Mesodermal cell (in vitro differentiated cells): Measurements from ENCODE around the gene AAK1.

Experiments used
- H3K27ac ChIP-seq: 2 replicates; pipeline ENCODE4 v1.7.0; 2013; ENCODE audit warnings: mild to moderate bottlenecking, low read depth, low read length, moderate library complexity; ENCODE audit not compliant: severe bottlenecking
- H3K36me3 ChIP-seq: 2 replicates; pipeline ENCODE4 v1.7.1; 2013; ENCODE audit warnings: mild to moderate bottlenecking, low read length, moderate library complexity; ENCODE audit not compliant: control insufficient read depth, insufficient read depth
- H3K4me1 ChIP-seq: one replicate; pipeline ENCODE4 v1.7.1; 2013; ENCODE audit warnings: mild to moderate bottlenecking, low read length; ENCODE audit not compliant: insufficient read depth, control insufficient read depth, poor library complexity, severe bottlenecking
- H3K4me3 ChIP-seq: 2 replicates; pipeline ENCODE4 v1.7.0; 2013; ENCODE audit warnings: low read length, control low read depth, mild to moderate bottlenecking; ENCODE audit not compliant: insufficient read depth, poor library complexity, severe bottlenecking; ENCODE audit errors: extremely low read depth
- H3K9me3 ChIP-seq: 2 replicates; pipeline ENCODE4 v1.7.1; 2013; ENCODE audit warnings: mild to moderate bottlenecking, low read length, moderate library complexity; ENCODE audit not compliant: control insufficient read depth
- WGBS, 2 experiments: methylation state at CpG; one replicate each; pipeline ENCODE4 v1.1.5; 2013; ENCODE audit warnings: missing lambda C conversion rate in 2 of 2; ENCODE audit not compliant: insufficient coverage in 2 of 2; 5-methylcytosine and 5-hydroxymethylcytosine counted together

AAK1 gene

DNA sequence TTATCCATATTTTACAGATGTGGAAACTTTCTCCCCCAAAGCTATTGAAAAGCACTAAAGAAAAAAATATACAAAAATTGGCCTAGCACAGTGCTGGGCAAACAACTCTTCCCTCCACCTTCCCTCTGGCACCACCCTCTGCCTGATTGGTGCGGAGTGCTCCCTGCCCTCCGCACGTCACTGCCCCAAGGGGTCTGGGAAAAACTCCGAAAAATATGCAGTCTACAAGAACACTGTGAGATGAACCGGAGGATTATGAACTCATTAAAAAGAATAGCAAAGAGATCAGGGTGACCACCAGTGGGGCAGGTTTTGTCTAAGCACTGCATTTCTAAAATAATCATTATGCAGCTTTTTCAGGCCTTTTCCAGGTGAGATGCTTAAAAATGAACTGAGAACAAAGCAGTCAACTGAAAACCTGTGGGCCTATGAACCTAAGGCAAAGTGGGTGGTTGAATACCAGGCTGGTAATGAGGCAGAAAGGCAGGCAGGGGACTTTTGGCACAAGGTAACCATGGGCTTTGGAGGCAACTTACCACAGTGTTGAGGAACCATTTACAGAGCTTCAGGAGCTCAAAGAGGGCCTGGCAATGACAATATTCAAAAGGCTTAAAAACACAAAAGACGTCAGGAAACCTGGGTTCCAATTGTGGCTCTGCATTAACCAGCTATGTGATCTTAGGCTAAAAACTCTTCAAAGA lies 57.5 kb downstream of the AAK1 start:
- WGBS, 2 experiments = 78 to 96% methylated on average over 5 of the region's 6 CpGs
- no peak overlapping the region for H3K27ac ChIP-seq
- no peaks in the 10 kb centered on the region for H3K9me3 ChIP-seq
- H3K4me3 ChIP-seq = no peak overlapping the region
- peaks cover 28% of the 10 kb centered on the region for H3K4me1 ChIP-seq
- H3K36me3 ChIP-seq = peaks cover 4% of the 10 kb centered on the region

DNA sequence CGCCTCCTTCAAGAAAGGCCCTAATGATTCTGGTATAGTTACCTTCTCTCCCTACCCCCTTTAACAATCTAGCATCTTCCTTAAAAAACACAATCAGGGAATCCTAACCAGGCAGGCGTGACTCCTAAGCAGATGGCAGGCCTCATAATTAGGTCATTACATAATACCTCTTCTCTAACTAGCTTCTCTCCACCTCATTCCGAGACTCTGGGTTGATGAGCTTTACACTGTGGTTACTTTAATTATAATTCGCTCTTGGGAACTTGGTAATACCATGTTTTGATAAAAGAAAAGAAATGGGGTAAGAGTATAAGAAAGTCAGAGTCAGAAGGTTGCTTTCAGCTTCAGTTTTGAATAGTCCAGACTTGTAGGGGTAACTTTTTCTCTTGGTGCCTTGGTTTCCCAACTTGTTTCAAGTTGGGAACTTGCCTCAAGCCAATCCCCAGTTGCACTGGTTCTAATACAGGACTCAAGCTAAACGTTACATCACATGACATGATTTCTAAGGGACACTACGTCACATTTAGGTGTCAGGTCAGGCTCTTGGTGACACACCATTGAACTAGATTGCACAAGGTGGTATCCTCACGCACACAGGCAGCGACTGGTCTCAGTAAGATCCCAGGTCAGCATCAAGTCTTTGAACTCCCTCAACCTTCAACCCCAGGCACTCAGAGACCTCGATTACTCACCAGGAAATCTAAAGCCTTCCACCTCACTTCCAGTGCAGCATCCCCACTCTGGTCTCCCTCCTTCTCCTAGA lies 59.2 kb downstream of the AAK1 start:
- Histone ChIP-seq H3K9me3 (no peaks in the 10 kb centered on the region), H3K4me1 (peaks cover 15% of the 10 kb centered on the region), H3K4me3 (no peak overlapping the region), H3K27ac (no peak overlapping the region), H3K36me3 (peaks cover 7% of the 10 kb centered on the region)
- WGBS, 2 experiments = 91 to 97% methylated on average over 7 to 9 of the region's 9 CpGs

DNA sequence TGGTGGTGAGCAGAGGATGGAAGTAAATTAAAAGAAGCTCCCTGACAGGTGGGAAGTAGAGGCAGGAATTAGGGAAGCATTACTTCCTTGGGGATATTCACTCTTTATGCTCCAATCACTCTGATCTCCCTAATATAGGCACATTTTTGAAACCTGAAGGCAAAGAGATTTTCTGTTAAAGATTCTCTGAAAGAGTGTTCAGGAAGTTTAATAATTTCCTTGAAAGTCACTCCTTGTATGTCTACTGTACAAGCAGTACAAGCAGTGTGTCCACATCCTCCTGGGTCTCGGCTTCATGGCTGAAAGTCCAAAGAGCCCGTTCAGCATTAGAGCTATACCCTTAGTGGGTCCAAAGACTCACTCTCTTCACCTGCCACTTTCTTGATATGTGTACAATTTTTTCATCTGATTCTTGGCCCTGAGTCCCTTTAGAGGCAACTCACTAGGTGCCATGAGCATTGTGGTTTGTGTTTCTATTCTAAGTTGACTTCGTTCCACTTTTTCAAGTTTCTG lies 60.2 kb downstream of the AAK1 start:
- peaks cover 15% of the 10 kb centered on the region for H3K4me1 ChIP-seq
- WGBS, 2 experiments = 94 to 100% methylated on average over 2 to 3 of the region's 3 CpGs
- H3K9me3 ChIP-seq = no peaks in the 10 kb centered on the region
- no peak overlapping the region for H3K27ac ChIP-seq
- peaks cover 9% of the 10 kb centered on the region for H3K36me3 ChIP-seq
- no peak overlapping the region for H3K4me3 ChIP-seq

DNA sequence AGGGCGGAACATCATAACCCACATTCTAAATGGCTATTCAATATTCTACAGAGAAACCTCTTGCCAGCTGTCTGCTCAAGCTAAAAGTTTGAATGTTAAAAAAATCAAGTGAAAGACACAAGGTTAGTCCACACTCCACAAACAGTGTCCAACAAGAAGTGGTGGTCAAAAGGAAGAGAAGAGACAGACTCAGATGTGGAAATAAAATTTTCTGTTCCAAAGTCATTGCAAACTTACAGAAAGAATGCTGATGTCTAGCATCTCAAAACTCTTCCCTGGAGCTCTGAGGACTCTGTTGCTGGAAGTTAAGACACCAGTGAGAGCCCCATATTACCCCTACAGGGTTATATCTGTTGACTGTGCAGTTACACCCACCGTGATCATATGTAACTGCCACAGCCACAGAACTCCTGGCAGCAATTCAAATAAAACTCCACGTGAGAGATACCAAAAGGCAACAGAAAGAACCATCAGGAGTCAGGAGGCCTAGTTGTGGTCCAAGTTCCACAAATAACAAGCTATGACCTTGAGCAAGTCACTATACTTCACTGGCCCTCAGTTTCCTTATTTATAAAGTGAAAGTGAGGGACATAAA lies 60.9 kb downstream of the AAK1 start:
- Histone ChIP-seq H3K4me3 (no peak overlapping the region), H3K4me1 (peaks cover 15% of the 10 kb centered on the region), H3K27ac (no peak overlapping the region), H3K36me3 (peaks cover 6% of the 10 kb centered on the region), H3K9me3 (no peaks in the 10 kb centered on the region)
- 100% methylated on average over 1 of the region's 3 CpGs; no CpG with 5 or more reads in 1 of the 2 experiments for WGBS, 2 experiments

DNA sequence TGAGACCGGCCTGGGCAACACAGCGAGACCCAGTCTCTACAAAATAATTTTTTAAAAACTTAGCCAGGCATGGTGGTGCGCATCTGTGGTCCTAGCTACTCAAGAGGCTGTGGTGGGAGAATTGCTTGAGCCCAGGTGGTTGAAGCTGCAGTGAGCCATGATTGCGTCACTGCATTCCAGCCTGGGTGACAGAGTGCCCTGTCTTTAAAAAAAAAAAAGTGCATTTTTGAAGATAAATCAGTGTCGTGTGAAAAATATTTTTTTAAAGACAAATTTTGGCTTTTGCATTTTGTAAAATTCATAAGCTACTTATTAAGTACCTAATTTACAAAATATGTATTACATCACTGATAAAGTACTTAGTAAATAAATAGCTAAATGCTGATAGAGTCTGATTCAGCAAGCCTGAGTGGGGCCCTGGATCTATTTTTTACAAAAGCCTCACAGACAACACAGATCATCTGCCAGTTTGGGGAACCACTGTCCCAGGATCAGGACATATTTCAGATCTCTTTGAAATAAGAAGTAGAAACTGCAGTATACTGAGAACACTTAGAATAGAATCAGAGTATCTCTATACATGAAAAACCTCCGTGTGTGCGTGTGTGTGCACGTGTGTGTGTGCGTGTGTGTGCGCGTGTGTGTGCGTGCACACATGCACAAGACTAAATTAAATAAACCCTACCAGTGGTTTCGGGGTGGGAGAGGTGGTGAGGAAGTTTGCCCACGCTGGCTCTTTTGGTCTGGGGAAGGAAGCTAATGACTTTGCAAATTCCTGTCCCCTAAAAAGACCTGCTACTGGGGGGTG lies 61.6 kb downstream of the AAK1 start:
- Histone ChIP-seq H3K4me3 (no peak overlapping the region), H3K36me3 (peaks cover 8% of the 10 kb centered on the region), H3K4me1 (peaks cover 20% of the 10 kb centered on the region), H3K9me3 (no peaks in the 10 kb centered on the region), H3K27ac (no peak overlapping the region)
- 79 to 93% methylated on average over 2 to 3 of the region's 14 CpGs for WGBS, 2 experiments

DNA sequence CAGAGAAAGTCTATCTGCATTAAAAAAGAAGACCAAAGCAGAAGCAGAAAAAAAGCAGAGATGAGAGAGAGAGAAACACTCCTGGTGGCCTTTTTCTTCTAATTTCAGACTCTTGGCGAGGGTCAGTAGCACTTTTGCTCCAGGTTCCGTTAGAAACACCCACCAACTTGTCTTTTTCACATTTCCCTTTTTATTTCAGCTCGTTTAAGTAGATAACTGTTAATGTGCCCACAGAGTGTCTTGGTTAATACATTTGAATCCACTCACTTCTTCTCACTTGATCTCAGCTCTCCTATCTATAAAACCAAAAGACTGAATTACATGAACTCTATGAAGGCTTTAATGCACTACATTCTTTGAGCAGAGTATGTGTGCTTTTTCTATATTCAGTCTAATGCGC lies 63.1 kb downstream of the AAK1 start:
- Histone ChIP-seq H3K9me3 (no peaks in the 10 kb centered on the region), H3K36me3 (peaks cover 8% of the 10 kb centered on the region), H3K27ac (no peak overlapping the region), H3K4me1 (peaks cover 20% of the 10 kb centered on the region), H3K4me3 (no peak overlapping the region)
- 100% methylated on average over 2 to 4 of the region's 4 CpGs for WGBS, 2 experiments

DNA sequence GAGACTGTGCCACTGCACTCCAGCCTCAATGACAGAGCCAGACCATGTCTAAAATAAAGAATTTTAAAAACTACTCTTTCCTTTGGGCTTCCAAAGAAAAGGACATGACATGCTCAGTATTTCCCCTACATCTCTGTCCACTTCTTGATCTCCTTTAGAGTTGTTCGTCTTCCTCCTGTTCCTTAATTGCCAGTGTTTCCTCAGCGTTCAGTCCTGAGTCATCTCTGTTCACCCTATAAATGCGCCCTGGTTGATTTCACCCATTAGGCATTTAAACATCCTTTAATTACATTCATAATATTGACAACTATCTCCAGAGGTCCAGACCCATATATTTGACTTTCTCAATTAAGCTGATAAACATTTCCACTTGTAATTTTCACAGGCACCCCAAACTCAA lies 64.0 kb downstream of the AAK1 start:
- Histone ChIP-seq H3K27ac (no peak overlapping the region), H3K4me1 (peaks cover 20% of the 10 kb centered on the region), H3K4me3 (no peak overlapping the region), H3K9me3 (no peaks in the 10 kb centered on the region), H3K36me3 (peaks cover 8% of the 10 kb centered on the region)
- 99 to 100% methylated on average over 3 of the region's 3 CpGs for WGBS, 2 experiments

DNA sequence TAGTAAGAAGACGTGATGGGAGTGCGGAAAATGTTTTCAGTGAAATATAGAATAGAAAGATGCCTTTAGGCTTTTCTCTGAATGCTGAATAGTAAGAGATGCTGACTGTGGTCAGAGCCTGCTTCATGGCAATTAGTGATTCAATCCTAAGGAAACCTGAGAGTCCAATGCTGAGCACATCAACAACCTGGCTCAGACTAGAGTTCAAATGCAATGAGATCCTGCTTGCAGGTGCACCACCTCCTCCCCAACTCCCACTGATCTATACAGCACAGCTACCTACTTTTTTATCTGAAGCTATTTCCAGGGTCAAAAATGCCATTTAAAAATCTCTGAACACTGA lies 65.4 kb downstream of the AAK1 start:
- no peak overlapping the region for H3K27ac ChIP-seq
- H3K4me1 ChIP-seq = peaks cover 20% of the 10 kb centered on the region
- no peaks in the 10 kb centered on the region for H3K9me3 ChIP-seq
- H3K4me3 ChIP-seq = no peak overlapping the region
- WGBS, 2 experiments = 83 to 95% methylated on average over 2 of the region's 2 CpGs
- peaks cover 8% of the 10 kb centered on the region for H3K36me3 ChIP-seq

DNA sequence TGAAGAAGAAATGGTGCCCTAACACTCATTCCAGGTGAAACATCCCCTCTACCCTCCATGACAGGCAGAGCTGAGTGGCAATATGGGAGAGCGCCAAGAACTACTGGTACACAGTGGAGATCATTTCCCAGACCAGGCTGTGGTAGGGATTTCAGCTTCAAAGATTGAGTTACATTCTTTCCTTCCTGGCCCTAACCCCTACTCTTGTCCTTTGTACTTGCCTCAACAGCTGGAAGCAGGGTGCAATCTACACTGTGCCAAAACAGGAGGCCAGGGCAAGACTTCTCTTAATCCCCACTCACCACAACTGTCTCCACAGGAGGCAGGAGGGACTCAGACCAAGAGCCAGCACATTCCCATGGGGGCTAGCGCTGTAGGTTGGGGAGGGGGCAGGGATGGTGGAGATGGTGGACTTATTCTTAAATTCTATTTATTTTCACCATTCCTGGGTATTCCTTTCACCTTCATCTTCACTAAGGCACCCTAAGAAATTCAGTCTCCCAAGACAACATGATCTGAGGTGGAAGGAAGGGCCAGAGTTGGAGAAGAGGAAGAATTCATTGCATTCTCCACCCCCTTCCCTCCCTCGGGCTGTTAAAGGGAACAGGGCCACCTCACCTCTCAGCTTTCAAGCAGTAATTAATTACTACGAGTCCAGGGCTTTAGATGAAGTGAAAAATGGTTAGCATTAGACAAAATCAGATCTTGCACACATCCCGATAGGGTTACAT lies 65.9 kb downstream of the AAK1 start:
- Histone ChIP-seq H3K36me3 (peaks cover 8% of the 10 kb centered on the region), H3K27ac (no peak overlapping the region), H3K4me3 (no peak overlapping the region), H3K9me3 (no peaks in the 10 kb centered on the region), H3K4me1 (peaks cover 26% of the 10 kb centered on the region)
- WGBS, 2 experiments = 80 to 90% methylated on average over 2 to 3 of the region's 5 CpGs

DNA sequence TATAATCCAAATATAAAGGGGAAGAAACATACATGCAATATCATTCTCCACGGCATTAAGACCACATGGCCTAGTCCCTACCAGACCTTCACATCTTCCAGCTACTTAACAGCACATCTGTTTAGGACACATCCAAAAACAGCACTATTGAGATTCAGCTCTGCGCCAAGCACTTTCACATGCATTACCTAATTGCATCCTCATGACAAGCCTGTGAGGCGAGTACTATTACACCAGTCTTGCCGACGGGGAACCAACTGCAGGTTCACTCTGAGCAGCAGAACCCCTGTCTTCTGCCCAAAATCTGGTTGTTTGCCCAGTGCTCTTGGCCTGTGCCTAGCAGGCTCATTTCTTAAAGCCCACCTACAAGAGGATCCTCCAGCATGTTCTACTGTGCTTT lies 66.7 kb downstream of the AAK1 start:
- Histone ChIP-seq H3K4me3 (no peak overlapping the region), H3K27ac (no peak overlapping the region), H3K36me3 (peaks cover 8% of the 10 kb centered on the region), H3K4me1 (peaks cover 19% of the 10 kb centered on the region), H3K9me3 (no peaks in the 10 kb centered on the region)
- WGBS, 2 experiments = 95 to 99% methylated on average over 5 of the region's 5 CpGs
